HG03045 (cell line): ENCODE data around the gene NUTM1.
A peak's percentile ranks its signal among the peaks of the same experiment; 100 is the strongest.
"Not testable (repeated sequence)": the region's sequence is repeated elsewhere in the genome, so short reads cannot be mapped to it uniquely, and the experiment has no call there.

Source experiments
- ATAC-seq: cut with Tn5 transposase; IDR thresholded peaks from one replicate; pipeline ENCODE4 v1.9.1; 2021; ENCODE audit warnings: mild to moderate bottlenecking, moderate library complexity; ENCODE audit not compliant: unreplicated experiment

The NUTM1 gene

DNA sequence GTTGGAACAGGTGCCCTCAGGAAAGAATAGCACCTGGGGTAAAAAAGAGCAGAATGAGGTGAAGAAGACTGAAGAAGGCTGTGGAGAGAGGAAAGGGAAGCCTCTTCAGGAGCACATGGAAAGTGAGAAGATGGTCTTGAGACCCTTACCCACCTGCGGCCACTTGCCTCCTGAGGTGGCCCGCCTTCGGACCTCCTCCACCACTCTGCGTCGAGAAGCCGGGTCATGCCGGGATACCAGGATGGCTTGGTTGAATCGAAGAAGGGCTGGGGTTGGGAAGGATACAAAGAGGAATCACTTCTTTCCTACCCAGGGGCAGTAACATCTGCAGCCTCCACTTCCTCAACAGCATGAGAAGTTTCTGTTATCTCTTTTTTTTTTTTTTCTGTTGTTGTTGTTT lies 20.9 kb downstream of the NUTM1 start:
- no peak for ATAC-seq

DNA sequence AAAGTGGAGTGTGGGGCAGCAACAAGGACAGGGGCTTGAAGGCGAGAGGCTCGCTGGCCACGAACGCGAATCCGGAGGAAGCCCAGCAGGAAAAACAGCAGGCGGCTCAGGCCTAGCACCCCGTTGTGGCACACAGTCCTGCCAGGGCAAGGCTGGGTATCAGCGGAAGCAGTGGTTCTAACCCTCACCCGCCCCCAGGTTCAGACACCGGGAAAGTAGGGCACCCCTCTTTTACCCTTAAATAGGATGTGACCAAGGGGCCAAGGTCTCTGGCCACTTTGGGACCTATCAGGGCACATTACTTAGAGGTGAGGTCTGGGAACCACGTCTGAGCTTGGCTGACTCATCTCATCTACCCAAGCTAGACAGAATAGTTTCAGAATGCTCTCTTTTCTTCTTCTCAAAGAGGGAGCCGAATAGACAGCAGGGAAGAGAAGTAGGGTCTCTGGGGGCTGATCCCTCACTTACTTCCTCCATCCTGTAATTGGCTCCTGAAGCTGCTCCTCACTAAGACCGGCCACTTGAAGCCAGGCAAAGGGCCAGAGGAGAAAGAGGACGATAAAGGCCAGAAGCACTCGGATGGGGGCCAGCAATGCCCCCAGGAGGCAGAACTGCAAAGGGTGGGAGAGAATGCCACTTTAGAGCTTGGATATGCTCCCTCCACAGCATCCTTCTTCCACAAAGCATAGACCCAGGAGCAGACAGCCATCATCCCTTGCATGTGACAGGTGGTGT lies 22.1 kb downstream of the NUTM1 start:
- ATAC-seq, result no peak

GRCh38 chr15:34365836-34366235 lies 22.7 kb downstream of the NUTM1 start:
- ATAC-seq, result no peak

- ATAC-seq, result no peak
Observed at GRCh38 chr15:34366271-34367065, 23.4 kb downstream of the NUTM1 start.

- ATAC-seq, result peak; percentile 83
Observed at GRCh38 chr15:34367101-34368081, 24.3 kb downstream of the NUTM1 start, which contains the start of gene LPCAT4. Gene LPCAT4, minus strand, starts transcription at chr15:34367196. Its CDS starts 96 bp downstream, at chr15:34367100.

- ATAC-seq, result no peak
Observed at GRCh38 chr15:34370129-34370528, 27.0 kb downstream of the NUTM1 start.

DNA sequence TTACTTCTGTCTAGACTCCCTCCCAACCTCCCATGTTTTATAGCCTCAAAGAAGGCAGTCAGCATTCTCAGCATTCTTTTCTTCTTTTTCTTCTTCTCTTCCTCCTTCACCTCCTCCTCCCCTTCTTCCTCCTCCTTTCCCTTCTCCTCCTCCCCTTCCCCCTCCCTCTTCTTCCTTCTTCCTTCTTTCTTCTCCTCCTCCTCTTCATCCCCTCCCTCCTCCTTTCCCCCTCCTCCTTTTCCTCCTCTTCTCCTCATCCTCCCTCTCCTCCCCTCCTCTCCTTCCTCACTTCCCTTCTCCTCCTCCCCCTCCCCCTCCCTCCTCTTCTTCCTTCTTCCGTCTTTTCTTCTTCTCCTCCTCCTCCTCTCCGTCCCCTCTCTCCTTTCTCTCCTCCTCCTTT lies 27.5 kb downstream of the NUTM1 start:
- ATAC-seq, result no peak

GRCh38 chr15:34373951-34374350 lies 30.8 kb downstream of the NUTM1 start:
- ATAC-seq, result no peak

DNA sequence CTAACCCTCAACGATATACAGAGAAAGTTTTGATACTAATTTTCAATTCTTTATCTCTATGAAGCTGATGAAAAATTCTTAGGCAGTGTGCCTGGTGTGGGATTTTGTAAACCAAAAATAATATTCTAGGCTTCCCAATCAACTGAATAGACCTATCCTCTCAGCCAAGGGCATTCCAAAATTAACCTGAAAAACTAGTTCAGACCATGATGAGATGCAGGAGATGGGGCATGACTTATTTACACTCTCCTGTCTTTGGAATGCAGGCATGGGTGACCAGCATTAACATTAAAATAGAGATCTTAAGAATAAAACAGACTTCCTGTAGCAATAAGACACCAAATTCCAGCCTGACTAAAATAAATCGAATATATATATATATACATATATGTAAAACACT lies 31.7 kb downstream of the NUTM1 start:
- ATAC-seq, result no peak

DNA sequence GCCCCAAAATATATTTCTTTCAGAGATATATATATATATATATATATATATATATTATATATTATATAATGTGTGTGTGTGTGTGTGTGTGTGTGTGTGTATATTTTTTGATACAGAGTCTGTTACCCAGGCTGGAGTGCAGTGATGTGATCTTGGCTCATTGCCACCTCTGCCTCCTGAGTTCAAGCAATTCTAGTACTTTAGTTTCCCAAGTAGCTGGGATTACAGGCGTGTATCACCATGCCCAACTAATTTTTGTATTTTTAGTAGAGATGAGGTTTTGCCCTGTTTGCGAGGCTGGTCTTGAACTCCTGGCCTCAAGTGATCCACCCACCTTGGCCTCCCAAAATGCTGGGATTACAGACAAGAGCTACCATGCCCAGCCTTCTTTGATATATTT lies 32.4 kb downstream of the NUTM1 start:
- ATAC-seq, result not testable (repeated sequence)

GRCh38 chr15:34376856-34377255 lies 33.7 kb downstream of the NUTM1 start:
- no peak for ATAC-seq

GRCh38 chr15:34380491-34380890 lies 37.4 kb downstream of the NUTM1 start:
- ATAC-seq, result not testable (repeated sequence)

DNA sequence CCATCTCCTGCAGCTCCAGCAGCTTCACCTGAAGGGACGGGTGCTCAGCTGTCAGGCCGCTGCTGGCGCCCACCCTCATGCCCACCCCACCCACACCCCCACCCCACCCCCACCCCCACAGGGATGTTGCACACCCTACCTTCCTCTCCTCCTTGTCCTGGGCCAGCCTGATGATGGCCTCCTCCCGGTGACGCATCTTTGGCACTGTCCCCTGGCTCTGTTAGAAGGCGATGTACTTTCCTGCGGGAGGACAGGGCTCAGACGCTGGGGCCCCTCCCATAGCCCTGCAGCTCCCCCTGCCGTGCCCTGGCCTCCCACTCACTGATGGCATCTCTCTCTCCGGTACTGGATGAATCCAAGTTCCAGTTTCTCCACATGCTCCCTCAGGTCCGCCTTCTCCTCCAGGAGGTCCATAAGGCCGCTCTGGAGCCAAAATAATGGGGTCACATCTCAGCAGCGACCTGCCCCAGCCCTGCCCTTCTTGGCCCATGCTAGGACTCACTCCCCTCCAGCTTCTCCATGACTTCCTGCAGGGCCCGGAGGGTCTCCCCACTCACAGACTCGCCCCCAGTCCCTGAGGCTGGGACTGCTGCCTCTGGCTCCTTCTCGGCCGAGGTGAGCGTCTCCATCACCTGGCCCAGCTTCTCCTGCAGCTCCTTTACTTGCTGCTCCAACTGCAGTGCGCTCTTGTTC lies 38.9 kb downstream of the NUTM1 start:
- ATAC-seq, result not testable (repeated sequence)

DNA sequence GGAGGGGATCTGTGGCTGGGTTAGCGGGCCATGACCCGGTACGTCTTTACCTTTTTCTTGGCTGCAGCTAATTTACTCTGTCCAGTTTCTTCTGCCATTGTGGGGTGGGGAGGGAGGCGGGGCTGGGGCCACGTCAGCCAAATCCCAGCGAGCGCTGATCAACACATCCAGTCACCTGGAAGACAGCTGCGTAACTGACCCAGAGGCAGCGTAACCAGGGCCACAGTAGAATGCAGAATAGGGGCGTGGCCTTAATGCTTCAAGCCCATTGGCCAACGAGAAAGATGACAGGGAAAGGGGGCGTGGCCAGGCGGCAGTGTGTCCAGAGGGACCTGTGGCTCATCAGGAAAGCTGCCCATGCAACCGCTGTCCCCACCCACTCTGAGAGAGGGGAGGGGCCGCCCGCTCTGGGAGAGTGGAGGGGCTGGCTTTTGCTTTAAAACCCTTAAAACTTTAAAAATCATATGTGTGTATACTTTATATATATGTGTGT lies 46.5 kb downstream of the NUTM1 start:
- not testable (repeated sequence) for ATAC-seq

DNA sequence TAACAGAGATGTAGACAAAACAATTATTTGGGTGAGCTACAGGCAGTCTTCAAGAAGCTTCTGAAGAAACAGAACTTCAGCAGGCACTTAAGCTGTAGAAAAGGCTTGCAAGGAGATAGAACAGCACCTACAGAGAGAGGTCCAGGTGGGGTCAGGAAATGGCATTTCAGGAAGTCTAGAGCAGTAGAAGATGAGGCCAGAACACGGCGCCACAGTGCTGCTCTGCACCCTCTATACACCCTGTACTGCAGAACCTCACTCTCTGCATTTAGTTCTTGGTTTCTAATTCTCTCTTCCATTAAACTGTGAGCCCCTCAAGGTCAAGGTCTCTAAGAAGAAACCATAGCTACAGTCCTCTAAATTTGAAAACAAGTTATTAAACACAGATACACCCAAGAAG lies 49.9 kb downstream of the NUTM1 start:
- not testable (repeated sequence) for ATAC-seq

DNA sequence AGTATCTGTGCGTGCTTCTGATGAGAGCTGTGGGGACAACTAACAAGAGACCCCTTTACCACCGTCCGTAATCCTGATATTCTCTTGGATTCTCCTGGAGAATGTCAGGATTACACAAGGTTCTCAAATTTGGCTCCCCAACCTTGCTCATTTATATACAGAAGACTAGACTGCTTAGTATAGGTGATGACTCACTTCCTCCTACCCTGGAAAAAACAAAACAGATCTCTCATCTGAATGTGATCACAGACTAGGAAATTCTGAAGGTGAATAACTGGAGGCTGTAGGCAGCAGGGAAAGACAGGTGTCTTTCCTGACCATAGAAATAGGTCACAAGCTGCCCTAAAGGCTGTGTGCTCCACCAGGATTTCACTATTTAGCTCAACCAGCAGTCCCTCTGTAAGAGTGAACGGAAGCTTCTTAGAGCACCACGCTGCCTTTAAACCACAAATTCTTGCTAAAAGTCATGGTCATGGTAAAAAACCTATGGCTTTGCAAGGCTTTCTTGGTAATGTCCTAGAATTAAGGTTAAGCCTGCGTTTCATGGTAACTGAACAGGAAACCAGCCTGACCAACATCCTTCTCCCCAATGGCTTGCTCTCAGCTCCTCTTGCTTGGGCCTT lies 54.6 kb downstream of the NUTM1 start:
- ATAC-seq, result not testable (repeated sequence)

DNA sequence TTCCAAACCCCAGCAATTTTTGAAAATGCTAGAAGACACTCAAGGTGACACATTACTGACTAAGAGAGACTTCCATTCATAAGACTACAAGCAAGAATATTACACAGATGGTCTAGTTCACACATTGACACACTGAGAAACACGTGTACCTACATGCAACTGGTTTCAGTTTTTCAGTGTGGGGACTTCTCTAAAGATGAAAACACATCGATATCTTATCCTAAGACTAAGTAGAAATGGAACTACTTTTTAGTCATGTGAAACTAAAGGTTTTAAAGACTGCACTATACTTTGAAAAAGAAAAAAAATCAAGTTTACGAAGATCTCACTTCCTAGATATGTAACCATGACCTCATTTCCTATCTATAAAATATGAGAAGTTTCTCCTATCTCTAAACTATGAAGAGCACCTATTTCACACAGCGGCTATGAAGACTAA lies 60.1 kb downstream of the NUTM1 start:
- peak; percentile 50 for ATAC-seq

DNA sequence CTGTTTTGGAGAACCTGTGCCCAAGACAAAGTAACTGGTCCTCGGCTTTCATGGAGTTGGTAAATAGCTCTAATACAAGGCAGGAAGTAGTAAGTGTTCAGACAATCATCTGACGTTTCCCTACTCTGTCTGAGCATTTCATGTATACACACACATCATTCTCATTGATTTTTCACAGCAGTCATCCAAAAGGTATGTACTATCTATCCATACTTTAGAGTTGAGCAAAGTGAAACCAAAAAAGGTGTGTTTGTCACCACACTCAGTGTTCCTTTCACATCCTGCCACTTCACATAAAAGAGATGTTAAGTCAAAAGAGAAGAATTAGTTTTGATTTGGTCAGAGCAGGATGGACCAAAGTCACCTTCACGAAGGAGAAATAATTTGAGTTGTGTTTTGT lies 60.8 kb downstream of the NUTM1 start:
- not testable (repeated sequence) for ATAC-seq
